Stimulated activated memory B cell treated with anti-CD40 and anti-IgM and Interleukin-4, amounts not matched to agents 10 μg/mL and 1 μg/mL and 100 μg/mL, for 72 hours (primary cell): ENCODE measurements around the gene ATRNL1.

Experiments
- ATAC-seq: fragments of 150-1000 bp; cut with Tn5 transposase; 2 replicates; pipeline ENCODE4 v1.10.0; 2021
- H3K27ac Mint-ChIP-seq: one replicate; pipeline ENCODE4 v1.8.0; 2022; ENCODE audit warnings: mild to moderate bottlenecking, mixed read lengths
- H3K27me3 Mint-ChIP-seq: one replicate; pipeline ENCODE4 v1.8.0; 2022; ENCODE audit warnings: mixed read lengths
- H3K36me3 Mint-ChIP-seq: one replicate; pipeline ENCODE4 v1.8.0; 2022; ENCODE audit warnings: mixed read lengths
- H3K4me1 Mint-ChIP-seq: one replicate; pipeline ENCODE4 v1.8.0; 2022; ENCODE audit warnings: mixed read lengths
- H3K4me3 Mint-ChIP-seq: one replicate; pipeline ENCODE4 v1.8.0; 2022; ENCODE audit warnings: mild to moderate bottlenecking, moderate library complexity, mixed read lengths
- H3K9me3 Mint-ChIP-seq: one replicate; pipeline ENCODE4 v1.8.0; 2022; ENCODE audit warnings: mixed read lengths

The ATRNL1 gene

DNA sequence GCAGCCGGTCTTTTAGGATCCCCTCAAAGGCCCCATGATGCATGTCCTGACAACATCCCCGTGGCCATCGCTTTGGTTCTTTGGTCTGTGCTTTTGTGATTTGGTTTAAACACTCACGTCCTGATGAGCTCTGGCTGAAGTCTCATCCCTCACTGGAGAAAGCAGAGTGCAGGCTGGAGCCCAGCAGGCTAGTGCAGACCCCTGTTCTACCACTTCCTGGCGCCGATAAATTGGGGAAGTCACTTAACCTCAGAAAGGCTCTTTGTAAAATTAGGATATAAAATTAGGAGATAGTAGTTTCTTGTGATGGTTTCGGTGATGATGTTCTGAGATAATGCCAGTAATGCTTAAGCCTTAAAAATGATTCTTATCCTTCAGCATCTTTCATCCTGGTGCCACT, 872.2 kb downstream of the ATRNL1 start:
- Mint-ChIP-seq H3K27me3 (no peaks in the 10 kb centered on the region), H3K9me3 (peaks cover 7% of the 10 kb centered on the region), H3K27ac (no peak overlapping the region), H3K36me3 (no peaks in the 10 kb centered on the region), H3K4me3 (no peak overlapping the region), H3K4me1 (no peaks in the 10 kb centered on the region)
- no peak for ATAC-seq

DNA sequence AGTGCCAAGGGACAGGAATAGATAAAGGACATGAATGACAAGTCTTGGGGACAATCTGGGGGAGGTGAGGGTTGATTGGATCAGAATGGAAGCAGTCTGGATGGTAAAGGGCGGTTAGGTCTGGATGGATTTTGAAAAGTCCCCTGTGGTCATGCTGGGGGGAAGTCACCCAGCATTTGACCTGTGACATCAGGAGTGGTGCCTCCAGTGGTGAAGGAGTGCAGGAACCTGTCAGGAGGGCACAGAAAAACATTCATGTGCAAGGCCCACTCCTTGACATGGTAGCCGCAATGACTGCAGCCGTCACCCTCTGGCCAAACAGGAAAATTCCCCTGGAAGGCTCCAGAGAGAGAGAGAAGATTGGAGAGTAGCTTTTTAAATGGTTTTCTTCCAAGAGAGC, 875.1 kb downstream of the ATRNL1 start:
- H3K36me3 Mint-ChIP-seq: no peaks in the 10 kb centered on the region
- no peak overlapping the region for H3K27ac Mint-ChIP-seq
- peaks cover 12% of the 10 kb centered on the region for H3K9me3 Mint-ChIP-seq
- no peak for ATAC-seq
- H3K27me3 Mint-ChIP-seq: no peaks in the 10 kb centered on the region
- H3K4me1 Mint-ChIP-seq: no peaks in the 10 kb centered on the region
- H3K4me3 Mint-ChIP-seq: no peak overlapping the region

DNA sequence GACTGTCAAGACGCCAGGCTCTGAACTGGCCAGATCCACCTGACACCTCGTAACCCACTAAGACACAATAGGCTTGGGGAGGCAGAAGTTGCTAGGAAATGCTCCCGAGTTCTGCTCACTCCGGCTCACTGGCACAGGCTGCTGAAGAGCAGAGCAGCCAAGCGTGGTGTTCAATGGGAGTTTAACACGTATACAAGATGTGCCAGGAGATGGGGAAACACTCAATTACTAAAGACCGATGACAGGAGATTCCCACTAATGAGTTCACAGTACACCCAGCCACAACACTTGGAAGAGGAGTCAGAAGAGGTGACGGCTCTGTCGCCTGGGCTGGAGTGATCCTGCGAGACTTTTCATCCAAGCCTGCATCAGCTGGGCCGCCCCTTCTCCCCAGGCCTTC, 876.4 kb downstream of the ATRNL1 start:
- H3K36me3 Mint-ChIP-seq: no peaks in the 10 kb centered on the region
- no peaks in the 10 kb centered on the region for H3K4me1 Mint-ChIP-seq
- H3K9me3 Mint-ChIP-seq: peaks cover 16% of the 10 kb centered on the region
- H3K27ac Mint-ChIP-seq: no peak overlapping the region
- H3K27me3 Mint-ChIP-seq: no peaks in the 10 kb centered on the region
- ATAC-seq: no peak
- no peak overlapping the region for H3K4me3 Mint-ChIP-seq

DNA sequence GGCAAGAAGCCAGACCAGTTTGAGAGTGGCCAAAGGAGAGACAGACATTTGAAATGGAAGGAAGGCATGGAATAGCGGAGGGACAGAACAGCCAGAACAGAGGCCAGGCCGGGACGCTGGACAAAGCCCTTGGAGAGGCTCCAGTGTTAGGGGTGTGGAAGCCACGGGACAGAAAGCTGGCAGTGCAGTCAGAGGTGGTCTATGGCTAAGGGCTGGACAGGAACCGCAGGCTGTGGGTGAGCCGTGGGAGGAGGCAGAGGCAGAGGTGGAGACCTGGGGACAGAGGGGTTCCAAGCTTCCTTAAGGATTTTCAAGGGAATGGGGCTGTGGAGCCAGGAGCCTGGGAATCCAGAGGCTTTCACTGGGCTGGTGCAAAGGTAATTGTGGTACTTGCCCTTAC, 878.8 kb downstream of the ATRNL1 start:
- Mint-ChIP-seq H3K9me3 (peaks cover 16% of the 10 kb centered on the region), H3K36me3 (no peaks in the 10 kb centered on the region), H3K4me3 (no peak overlapping the region), H3K27me3 (no peaks in the 10 kb centered on the region), H3K27ac (no peak overlapping the region), H3K4me1 (no peaks in the 10 kb centered on the region)
- no peak for ATAC-seq

DNA sequence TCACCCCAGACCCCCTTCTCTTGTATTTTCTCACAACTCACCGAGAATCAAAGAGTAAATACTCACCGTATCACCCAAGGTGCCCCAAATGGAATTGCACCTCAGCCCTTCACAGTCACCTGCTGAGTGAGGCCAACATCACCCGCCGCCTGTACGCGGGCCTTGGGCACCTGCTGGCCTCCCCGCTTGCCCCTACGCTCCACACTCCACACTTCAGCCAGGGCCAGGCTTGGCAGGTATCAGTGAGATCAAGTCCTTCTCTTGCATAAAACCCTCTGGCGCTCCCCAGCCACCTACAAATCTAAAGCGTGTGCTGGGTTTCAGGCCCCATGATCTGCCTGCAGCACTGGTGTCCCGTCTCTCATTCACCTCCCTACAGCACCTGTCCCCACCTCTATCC, 879.3 kb downstream of the ATRNL1 start:
- Mint-ChIP-seq H3K36me3 (no peaks in the 10 kb centered on the region), H3K9me3 (peaks cover 14% of the 10 kb centered on the region), H3K27me3 (no peaks in the 10 kb centered on the region), H3K4me1 (no peaks in the 10 kb centered on the region), H3K27ac (no peak overlapping the region), H3K4me3 (no peak overlapping the region)
- no peak for ATAC-seq

DNA sequence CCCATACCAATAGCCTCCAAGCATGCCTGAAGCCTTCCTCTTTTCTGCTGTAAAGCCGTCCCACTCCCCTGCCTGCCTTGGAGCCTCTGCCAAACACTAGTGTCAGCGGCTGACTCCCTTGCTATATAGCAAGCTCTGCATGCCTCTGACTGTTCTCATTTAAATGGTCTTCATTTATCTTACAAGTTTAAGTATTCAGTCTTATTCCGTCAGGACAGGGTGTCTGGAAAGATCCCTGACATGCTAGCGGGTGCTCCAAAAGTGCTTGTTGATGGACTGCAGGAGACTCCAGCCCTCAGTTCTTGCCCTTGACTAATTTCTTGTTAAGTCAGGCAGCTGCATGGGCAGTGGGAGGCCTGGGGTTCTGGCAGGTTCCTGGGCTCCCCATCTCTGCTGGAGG, 881.2 kb downstream of the ATRNL1 start:
- Mint-ChIP-seq H3K4me1 (no peaks in the 10 kb centered on the region), H3K4me3 (no peak overlapping the region), H3K27ac (no peak overlapping the region), H3K27me3 (no peaks in the 10 kb centered on the region), H3K36me3 (no peaks in the 10 kb centered on the region), H3K9me3 (peaks cover 8% of the 10 kb centered on the region)
- no peak for ATAC-seq

DNA sequence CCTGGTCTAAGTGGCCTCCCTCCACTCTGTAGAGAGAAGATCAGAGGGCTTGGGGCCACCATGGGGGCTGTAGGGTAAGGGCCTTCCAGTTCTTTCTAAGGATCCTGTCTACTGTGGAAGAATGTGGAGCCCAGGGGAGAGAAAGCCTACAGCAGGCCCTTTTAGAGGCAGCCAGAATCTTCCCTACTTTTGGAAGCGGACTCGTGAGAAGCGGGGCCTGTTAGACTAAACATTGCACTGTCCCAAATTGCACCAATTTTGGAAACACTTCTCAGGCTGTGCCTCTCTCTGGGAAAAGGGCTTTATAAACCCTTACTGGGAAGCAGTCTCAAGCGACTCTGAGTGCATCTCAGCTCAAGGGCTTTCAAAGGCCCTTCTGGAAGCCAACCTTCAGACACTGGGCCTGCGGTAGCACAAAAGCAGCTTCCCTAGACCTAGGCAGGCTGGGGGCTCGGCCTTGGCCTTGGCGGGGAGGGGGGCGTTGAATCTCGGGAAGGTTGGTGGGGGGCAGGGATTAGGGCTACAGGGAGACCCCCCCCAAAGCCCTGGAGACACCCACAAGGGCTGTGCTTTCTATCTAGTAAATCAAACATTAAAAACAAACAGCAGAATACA, 881.8 kb downstream of the ATRNL1 start:
- Mint-ChIP-seq H3K4me1 (no peaks in the 10 kb centered on the region), H3K9me3 (peaks cover 8% of the 10 kb centered on the region), H3K27ac (no peak overlapping the region), H3K27me3 (no peaks in the 10 kb centered on the region), H3K36me3 (no peaks in the 10 kb centered on the region), H3K4me3 (no peak overlapping the region)
- no peak for ATAC-seq

DNA sequence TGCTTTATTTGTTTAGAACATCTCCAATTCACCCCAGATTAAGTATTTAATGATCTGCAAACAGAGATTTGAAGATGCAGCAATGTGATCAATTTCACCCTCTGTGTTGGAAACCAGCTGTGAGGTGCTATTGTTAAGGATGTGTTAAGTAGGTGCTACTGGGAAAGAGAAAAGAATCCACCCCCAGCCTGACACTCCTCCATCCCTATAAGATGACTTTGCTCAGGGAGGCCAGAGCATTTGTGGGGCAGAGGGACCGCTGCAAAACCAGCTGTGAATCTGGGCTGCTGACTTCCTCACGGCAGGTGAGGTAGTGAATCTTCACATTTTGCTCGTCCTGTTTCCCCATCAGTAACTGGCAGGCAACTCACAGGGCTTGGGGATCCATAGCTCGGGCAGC, 882.3 kb downstream of the ATRNL1 start:
- peaks cover 8% of the 10 kb centered on the region for H3K9me3 Mint-ChIP-seq
- H3K4me3 Mint-ChIP-seq: no peak overlapping the region
- H3K36me3 Mint-ChIP-seq: no peaks in the 10 kb centered on the region
- no peak overlapping the region for H3K27ac Mint-ChIP-seq
- no peaks in the 10 kb centered on the region for H3K4me1 Mint-ChIP-seq
- ATAC-seq: no peak
- H3K27me3 Mint-ChIP-seq: no peaks in the 10 kb centered on the region

DNA sequence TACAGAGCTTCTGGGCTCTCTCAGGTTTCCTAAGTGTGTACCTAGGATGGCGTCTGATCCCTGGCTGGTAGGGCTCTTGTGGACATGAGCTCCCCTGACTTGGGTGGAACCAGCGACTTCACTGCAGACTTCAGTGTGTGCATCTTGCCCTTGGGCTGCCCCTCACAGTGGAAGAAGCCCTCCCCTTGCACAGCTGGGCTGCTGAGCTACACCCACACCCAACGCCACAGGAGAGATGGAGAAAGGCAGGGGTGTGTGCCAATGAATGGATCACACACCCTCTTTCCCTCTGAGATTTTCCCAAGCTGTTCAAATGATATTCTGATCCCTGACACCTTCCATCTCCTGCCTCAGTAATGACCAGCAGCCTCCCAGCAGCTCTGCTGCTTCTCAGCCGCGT, 883.2 kb downstream of the ATRNL1 start:
- Mint-ChIP-seq H3K4me3 (no peak overlapping the region), H3K27me3 (no peaks in the 10 kb centered on the region), H3K9me3 (peaks cover 8% of the 10 kb centered on the region), H3K4me1 (no peaks in the 10 kb centered on the region), H3K36me3 (no peaks in the 10 kb centered on the region), H3K27ac (no peak overlapping the region)
- ATAC-seq: no peak

DNA sequence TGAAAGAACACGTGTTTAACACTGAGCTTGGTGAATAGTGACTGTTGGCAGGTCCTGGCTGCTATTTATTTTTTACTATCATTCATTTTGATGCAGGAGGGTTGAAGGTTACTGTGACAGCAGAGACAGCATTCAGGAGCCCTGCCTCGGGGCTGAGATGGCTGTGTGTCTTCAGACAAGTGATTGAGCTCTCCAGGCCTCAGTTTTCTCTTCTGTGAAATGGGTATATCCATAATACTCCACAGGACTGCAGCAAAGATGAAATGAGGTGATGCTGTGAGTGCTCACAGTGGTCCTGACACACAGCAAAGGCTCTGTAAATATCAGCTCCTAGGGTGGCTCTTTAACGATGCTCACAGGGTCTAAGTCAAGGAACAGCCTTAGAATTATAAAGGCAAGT, 884.7 kb downstream of the ATRNL1 start:
- Mint-ChIP-seq H3K4me3 (no peak overlapping the region), H3K9me3 (peaks cover 5% of the 10 kb centered on the region), H3K27ac (no peak overlapping the region), H3K4me1 (no peaks in the 10 kb centered on the region), H3K27me3 (no peaks in the 10 kb centered on the region), H3K36me3 (no peaks in the 10 kb centered on the region)
- no peak for ATAC-seq

DNA sequence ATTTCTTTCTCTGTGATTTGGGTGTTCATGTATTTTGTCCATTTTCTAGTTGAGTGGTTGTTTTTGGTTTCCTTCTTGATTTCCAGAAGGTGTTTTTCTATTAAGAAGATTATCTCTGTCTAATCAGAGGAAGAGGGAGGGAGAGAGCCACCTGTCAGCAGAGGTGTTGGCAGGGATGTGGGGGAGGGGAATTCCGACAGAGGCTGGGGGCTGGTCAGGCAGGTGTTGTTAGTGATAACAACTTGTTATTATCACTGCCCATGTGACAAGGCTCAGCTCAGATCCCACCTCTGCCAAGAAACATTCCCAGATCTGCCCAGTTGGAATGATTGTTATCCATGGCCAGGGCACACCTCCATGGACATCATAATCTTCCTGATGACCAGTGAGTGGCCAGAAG, 886.4 kb downstream of the ATRNL1 start:
- no peak for ATAC-seq
- no peaks in the 10 kb centered on the region for H3K36me3 Mint-ChIP-seq
- no peaks in the 10 kb centered on the region for H3K4me1 Mint-ChIP-seq
- peaks cover 3% of the 10 kb centered on the region for H3K9me3 Mint-ChIP-seq
- no peaks in the 10 kb centered on the region for H3K27me3 Mint-ChIP-seq
- no peak overlapping the region for H3K27ac Mint-ChIP-seq
- no peak overlapping the region for H3K4me3 Mint-ChIP-seq

DNA sequence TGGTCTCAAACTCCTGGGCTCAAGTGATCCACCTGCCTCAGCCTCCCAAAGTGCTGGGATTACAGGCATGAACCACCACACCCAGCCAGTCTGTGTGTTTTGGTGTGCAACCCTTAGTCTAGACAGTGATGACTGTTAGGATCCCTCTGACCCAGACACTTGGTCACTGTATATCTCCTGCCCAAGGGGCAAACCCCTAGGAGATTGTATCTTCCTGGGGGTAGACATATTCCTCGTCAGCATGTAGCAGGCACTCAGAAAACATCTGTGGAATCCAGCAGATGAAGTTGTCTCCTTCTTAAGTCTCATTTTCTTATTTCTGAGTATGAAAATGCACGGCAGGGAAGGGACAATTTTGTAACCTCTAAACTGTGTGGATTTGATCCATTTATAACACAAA, 887.3 kb downstream of the ATRNL1 start:
- H3K27me3 Mint-ChIP-seq: no peaks in the 10 kb centered on the region
- H3K4me1 Mint-ChIP-seq: no peaks in the 10 kb centered on the region
- no peak overlapping the region for H3K27ac Mint-ChIP-seq

DNA sequence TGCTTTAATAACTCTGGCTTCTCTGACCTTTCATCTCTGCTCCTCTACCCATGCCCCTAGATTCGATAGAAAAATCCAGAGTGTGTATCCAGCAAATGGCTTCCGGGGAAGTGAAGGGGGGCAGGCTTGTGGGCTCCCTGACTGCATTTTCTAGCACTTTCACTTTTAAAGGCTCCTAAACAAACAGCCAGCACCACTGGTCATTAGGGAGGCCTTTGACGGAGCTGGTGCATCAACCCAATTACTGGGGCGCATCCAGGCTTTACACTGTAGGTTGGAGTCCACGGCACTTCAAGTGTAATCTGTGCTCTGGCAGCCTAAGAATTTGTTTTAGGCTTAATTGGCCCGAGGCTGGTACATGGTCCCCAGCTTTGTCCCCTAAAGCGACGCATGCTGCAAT, 887.9 kb downstream of the ATRNL1 start:
- no peak for ATAC-seq
- Mint-ChIP-seq H3K27me3 (no peaks in the 10 kb centered on the region), H3K27ac (no peak overlapping the region), H3K4me3 (no peak overlapping the region), H3K4me1 (no peaks in the 10 kb centered on the region), H3K36me3 (no peaks in the 10 kb centered on the region), H3K9me3 (peaks cover 3% of the 10 kb centered on the region)

More for the DNA sequence above, 887.3 kb downstream of the ATRNL1 start:
- ATAC-seq: no peak
- Mint-ChIP-seq H3K9me3 (peaks cover 3% of the 10 kb centered on the region), H3K4me3 (no peak overlapping the region), H3K36me3 (no peaks in the 10 kb centered on the region)

DNA sequence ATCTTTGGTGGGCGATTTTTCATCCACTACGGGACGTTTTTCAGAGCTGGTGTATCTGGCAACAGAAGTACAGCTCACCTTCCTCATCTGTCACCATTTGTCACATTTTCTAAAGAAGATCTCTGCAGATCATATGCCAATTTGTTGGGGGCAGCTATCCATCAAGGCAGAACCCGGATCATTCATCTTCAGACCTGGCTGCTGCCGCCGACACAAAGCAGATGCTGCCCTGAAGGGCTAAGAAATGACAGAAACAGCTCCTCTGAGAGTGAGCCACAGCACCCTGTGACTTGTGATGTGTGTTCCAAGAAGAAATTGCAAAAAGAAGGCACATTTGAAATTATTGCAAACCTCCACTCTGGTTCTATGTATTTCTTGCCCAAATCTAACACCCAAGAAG, 888.9 kb downstream of the ATRNL1 start:
- ATAC-seq: no peak
- Mint-ChIP-seq H3K4me3 (no peak overlapping the region), H3K36me3 (no peaks in the 10 kb centered on the region), H3K4me1 (no peaks in the 10 kb centered on the region), H3K27me3 (no peaks in the 10 kb centered on the region), H3K27ac (no peak overlapping the region), H3K9me3 (peaks cover 7% of the 10 kb centered on the region)

DNA sequence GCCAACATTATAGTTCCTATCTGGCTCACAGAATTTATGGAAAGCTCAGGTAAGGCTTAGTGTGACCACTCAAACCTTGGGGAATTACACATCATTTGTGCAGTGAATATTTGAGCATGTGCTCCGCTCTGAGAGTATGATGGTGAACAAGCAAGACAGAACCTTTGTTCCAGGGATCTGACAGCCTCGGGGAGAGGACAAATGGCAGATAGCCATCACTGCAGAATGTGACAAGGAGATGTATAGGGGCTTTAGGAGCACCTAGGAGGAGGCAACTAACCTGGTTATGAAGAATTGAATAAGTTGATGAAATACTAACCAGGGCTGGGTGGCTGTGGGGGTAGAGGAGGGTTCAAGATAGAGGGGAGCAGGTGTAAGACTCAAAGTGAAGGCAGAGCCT, 889.4 kb downstream of the ATRNL1 start:
- H3K4me1 Mint-ChIP-seq: no peaks in the 10 kb centered on the region
- H3K36me3 Mint-ChIP-seq: no peaks in the 10 kb centered on the region
- no peaks in the 10 kb centered on the region for H3K27me3 Mint-ChIP-seq
- ATAC-seq: no peak
- no peak overlapping the region for H3K27ac Mint-ChIP-seq
- H3K9me3 Mint-ChIP-seq: peaks cover 10% of the 10 kb centered on the region
- no peak overlapping the region for H3K4me3 Mint-ChIP-seq

DNA sequence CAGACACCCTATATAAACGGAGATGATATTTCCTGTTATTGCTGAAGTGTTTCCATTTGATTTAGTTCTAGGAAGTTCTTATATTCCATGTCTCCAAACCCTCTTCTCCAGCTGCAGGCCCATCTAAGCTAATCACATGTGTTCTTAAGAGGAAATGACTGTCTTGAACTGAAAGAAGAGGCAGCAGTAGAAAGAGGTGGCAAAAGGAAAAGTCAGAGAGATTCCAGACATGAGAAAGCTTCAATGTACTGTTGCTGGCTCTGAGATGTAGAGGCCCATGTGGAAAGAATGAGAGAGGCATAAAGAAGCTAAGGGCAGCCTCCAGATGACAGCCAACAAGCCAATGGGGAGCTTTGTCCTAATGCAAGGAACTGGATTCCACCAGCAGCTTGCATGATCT, 892.6 kb downstream of the ATRNL1 start:
- peaks cover 14% of the 10 kb centered on the region for H3K9me3 Mint-ChIP-seq
- ATAC-seq: no peak
- H3K27ac Mint-ChIP-seq: no peak overlapping the region
- no peak overlapping the region for H3K4me3 Mint-ChIP-seq
- H3K4me1 Mint-ChIP-seq: no peaks in the 10 kb centered on the region
- no peaks in the 10 kb centered on the region for H3K36me3 Mint-ChIP-seq
- H3K27me3 Mint-ChIP-seq: no peaks in the 10 kb centered on the region

DNA sequence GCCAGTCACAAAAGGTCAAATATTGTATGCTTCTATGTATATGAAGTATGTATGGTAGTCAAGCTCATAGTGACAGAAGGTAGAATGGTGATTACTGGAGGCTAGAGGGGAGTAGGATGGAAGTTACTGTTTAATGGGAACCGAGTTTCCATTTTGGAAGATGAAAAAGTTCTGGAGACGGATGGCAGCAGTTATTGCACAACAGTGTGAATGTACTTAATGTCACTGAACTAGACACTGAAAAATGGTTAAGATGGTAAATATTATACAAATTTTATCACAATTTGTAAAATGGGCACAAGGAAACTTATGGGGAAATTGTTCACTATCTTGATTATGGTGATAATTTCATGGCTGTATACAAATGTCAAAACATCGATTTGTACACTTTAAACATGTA, 895.2 kb downstream of the ATRNL1 start:
- no peaks in the 10 kb centered on the region for H3K27me3 Mint-ChIP-seq
- no peak for ATAC-seq
- no peaks in the 10 kb centered on the region for H3K4me1 Mint-ChIP-seq
- H3K9me3 Mint-ChIP-seq: peaks cover 17% of the 10 kb centered on the region
- H3K4me3 Mint-ChIP-seq: no peak overlapping the region
- H3K27ac Mint-ChIP-seq: no peak overlapping the region
- H3K36me3 Mint-ChIP-seq: no peaks in the 10 kb centered on the region
